ENCODE results near the gene SYNDIG1.

DNA sequence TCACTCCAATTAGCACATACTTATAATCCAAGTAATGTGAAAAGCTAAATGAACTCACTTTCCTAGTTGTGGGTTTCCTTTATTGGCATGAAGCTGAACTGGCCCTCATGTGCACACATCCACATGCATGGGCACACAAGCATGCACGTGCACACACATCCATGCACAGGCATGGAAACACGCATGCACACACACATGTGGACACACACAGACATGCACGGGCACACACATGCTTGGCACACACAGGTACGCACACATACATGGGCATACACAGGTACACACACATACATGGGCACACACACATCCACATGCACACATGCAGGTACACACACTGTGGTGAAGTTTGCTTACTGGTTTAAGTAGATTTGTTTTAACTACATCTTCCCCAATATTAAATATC, 23.8 kb downstream of the SYNDIG1 start:
- TF ChIP-seq, protein P1, sequence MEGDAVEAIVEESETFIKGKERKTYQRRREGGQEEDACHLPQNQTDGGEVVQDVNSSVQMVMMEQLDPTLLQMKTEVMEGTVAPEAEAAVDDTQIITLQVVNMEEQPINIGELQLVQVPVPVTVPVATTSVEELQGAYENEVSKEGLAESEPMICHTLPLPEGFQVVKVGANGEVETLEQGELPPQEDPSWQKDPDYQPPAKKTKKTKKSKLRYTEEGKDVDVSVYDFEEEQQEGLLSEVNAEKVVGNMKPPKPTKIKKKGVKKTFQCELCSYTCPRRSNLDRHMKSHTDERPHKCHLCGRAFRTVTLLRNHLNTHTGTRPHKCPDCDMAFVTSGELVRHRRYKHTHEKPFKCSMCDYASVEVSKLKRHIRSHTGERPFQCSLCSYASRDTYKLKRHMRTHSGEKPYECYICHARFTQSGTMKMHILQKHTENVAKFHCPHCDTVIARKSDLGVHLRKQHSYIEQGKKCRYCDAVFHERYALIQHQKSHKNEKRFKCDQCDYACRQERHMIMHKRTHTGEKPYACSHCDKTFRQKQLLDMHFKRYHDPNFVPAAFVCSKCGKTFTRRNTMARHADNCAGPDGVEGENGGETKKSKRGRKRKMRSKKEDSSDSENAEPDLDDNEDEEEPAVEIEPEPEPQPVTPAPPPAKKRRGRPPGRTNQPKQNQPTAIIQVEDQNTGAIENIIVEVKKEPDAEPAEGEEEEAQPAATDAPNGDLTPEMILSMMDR (IDR thresholded peaks at IDR 0.05): no peak
- TF ChIP-seq POLR2A (IDR thresholded peaks at IDR 0.05): no peak

Data from prostate gland (tissue), 2 donors.